Colon (tissue), 2 donors: ENCODE results near the gene FUT2.
"Not testable (repeated sequence)": the region's sequence is repeated elsewhere in the genome, so short reads cannot be mapped to it uniquely, and the experiment has no call there.

Experiments used
- FAIRE-seq: peaks from 2 replicates; lab custom pipeline; 2012; peaks lifted over from hg19 to GRCh38; lab: Jason Lieb, UNC
- donor health status: control.
- donor health status: control.

The FUT2 gene

GRCh38 chr19:48695743-48696352 is at the start of gene FUT2:
Gene FUT2, plus strand, starts transcription at chr19:48695971. Its CDS starts 6,986 bp downstream, at chr19:48702957.
- FAIRE-seq = no peak

GRCh38 chr19:48646001-48646721 is 49.6 kb upstream of the FUT2 start, which contains the start of gene CA11:
Gene CA11, minus strand, starts transcription at chr19:48646187. Its CDS starts 555 bp downstream, at chr19:48645632.
- no peak for FAIRE-seq

- no peak for FAIRE-seq
Observed at GRCh38 chr19:48646722-48647216, 49.0 kb upstream of the FUT2 start.

- FAIRE-seq = no peak
Observed at GRCh38 chr19:48648134-48648533, 47.6 kb upstream of the FUT2 start.

GRCh38 chr19:48650974-48651682 is 44.6 kb upstream of the FUT2 start:
- no peak for FAIRE-seq

- no peak for FAIRE-seq
Observed at GRCh38 chr19:48651683-48652048, 44.1 kb upstream of the FUT2 start.

- no peak for FAIRE-seq
Observed at GRCh38 chr19:48654299-48655059, 41.3 kb upstream of the FUT2 start.

GRCh38 chr19:48656840-48657474 is 38.8 kb upstream of the FUT2 start:
- no peak for FAIRE-seq

GRCh38 chr19:48657828-48658227 is 37.9 kb upstream of the FUT2 start:
- FAIRE-seq = not testable (repeated sequence)

GRCh38 chr19:48658483-48658882 is 37.3 kb upstream of the FUT2 start:
- no peak for FAIRE-seq

GRCh38 chr19:48659768-48660167 is 36.0 kb upstream of the FUT2 start:
- FAIRE-seq = no peak

GRCh38 chr19:48660852-48661710 is 34.7 kb upstream of the FUT2 start:
- peak; percentile 66 for FAIRE-seq

- no peak for FAIRE-seq
Observed at GRCh38 chr19:48661711-48662090, 34.1 kb upstream of the FUT2 start.

GRCh38 chr19:48663667-48664066 is 32.1 kb upstream of the FUT2 start:
- FAIRE-seq = no peak

GRCh38 chr19:48664476-48664875 is 31.3 kb upstream of the FUT2 start:
- FAIRE-seq = no peak

- no peak for FAIRE-seq
Observed at GRCh38 chr19:48665786-48666185, 30.0 kb upstream of the FUT2 start.

GRCh38 chr19:48668332-48668731 is 27.4 kb upstream of the FUT2 start:
- no peak for FAIRE-seq

GRCh38 chr19:48668761-48669160 is 27.0 kb upstream of the FUT2 start:
- FAIRE-seq = no peak

GRCh38 chr19:48669903-48670668 is 25.7 kb upstream of the FUT2 start:
- no peak for FAIRE-seq
